HL-60/S4 treated with phorbol 12-myristate 13-acetate at 8.2 ng/mL for 4 days and 3 days (cell line): ENCODE results near the gene PACS2.
"Not testable (repeated sequence)": the region's sequence is repeated elsewhere in the genome, so short reads cannot be mapped to it uniquely, and the experiment has no call there.

Experiments used
- in situ Hi-C: fragments of 300-500 bp; cut with MboI; formaldehyde crosslinking; loops from 2 replicates; pipeline ENCODE4 v1.15.0; 2022; ENCODE audit warnings: low sequenced_read_pairs

Gene PACS2

GRCh38 chr14:105314287-105315200, at the start of gene PACS2:
Gene PACS2 (plus strand): TSS chr14:105314748. CDS start chr14:105314919, 171 bp downstream.
- in situ Hi-C loops: no loop called here

DNA sequence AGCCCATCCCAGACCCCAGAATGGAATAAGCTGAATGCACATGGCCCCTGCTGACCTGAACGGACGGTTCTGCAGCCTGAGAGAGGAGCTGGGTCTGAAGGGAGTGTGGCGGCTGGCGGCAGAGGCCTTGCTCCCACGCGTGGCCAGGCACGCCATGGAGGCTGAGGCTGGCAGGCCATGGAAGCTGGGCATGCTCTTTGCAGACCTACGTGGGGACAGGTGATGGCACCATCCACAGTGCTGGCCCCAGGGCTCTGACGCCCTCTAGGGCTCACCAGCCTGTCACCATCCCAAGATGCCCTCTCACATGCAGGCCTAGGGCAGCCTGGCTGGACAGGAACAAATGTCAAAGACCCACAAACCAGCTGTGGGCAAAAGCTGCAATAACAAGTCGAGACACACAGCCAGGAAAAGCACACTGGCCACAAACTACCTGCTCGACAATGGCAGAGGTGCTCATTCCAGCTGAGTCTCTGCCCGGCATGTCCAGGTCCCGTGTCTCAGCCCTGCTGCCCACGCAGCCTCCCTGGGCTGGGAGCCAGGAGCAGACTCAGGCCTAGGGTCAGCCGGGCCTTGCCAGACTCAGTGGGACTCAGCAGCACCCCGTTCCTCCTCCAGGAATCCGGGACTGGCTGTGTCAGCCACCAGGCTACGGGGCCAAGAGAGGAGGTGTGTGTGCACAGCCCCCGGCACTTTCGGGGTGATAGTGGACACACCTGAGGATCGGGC, 46.6 kb upstream of the PACS2 start:
- in situ Hi-C loops: no loop called here

DNA sequence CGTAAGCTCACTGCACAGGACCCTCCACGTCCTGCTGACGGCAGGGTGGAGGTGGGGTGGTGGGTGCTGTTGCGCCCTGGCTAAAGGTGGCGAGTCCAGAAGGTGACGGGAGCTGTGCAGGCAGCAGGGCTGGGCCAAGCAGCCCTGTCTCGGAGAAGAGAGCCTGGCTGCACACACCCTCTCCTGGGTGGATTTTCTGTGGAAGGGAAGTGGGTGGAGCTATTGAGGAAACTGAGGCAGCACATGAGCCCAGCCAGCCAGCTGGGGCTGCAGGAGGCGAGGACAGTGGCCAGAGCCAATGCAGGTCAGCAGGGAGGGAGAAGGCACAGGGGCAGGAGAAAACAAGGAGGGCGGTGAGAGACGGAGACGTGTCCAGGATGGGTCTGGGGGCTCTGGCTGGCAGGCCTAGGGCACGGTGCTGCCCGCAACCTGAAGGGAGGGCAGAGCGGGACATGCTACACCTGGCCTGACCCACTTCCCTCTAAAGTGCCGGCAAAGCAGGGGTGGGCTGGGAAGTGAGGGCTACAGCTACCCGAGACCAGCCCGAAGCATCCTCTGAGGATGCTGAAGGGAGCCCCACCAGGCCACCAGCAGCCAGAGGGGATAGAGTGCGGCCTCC, 45.7 kb upstream of the PACS2 start:
- in situ Hi-C loops: no loop called here

- in situ Hi-C loops: no loop called here
Measured at GRCh38 chr14:105269405-105269804, 45.1 kb upstream of the PACS2 start.

GRCh38 chr14:105271224-105271890, 43.2 kb upstream of the PACS2 start:
- in situ Hi-C loops: no loop called here

GRCh38 chr14:105272623-105273022, 41.9 kb upstream of the PACS2 start:
- in situ Hi-C loops: no loop called here

DNA sequence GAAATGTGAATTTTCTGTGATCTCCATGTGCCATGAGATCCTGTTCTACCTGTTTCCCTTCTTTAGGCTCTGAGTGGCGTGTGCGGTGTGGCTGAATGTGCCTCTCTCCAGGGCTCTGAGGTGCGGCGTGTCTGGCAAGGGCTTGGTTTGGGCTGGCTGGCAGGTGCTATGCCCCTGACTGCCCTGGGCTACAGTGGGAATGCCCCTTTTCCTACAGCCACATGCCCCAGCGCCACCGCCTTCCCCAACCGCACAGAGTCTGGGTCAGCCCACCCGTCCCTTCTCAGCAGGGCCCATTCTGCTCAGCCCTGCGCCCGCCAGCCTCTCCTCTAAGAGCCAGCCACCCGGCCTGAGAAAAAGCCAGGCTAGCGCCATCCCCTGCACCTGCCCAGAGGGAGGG, 41.5 kb upstream of the PACS2 start:
- in situ Hi-C loops: no loop called here

GRCh38 chr14:105274637-105275036, 39.9 kb upstream of the PACS2 start:
- in situ Hi-C loops: no loop called here

DNA sequence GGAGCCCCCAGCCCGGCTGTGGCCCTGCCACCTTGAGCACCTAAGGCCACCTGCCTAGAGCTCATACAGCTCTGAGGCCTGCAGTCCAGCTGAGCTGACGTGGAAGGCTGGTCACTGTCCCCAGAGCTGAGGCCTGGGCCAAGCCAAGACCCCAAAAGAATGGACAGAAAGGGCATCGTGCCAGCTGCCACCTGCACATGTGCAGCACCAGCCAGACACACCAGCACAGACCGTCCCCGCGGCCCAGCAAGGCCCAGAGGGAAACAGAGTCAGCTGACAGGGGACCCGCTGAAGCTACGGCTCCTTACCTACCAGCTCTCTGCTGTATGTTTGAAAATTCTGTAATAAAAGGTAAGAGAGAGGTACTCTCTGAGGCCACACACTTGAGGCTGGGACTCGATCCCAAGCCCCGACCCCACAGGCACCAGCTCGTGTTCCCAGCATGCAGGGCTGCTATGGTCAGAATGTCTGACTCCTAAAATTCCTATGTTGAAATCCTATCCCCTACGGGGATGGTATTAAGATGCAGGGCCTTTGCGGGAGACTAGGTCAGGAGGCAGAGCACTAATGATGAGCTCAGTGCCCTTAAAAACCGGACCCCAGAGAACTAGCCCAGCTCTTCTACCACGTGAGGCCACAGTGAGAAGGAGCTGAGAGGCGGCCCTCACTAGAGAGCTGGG, 39.1 kb upstream of the PACS2 start:
- in situ Hi-C loops: no loop called here

GRCh38 chr14:105277448-105277847, 37.1 kb upstream of the PACS2 start:
- in situ Hi-C loops: not testable (repeated sequence)

- in situ Hi-C loops: no loop called here
Measured at GRCh38 chr14:105279642-105280361, 34.7 kb upstream of the PACS2 start.

GRCh38 chr14:105280525-105280924, 34.0 kb upstream of the PACS2 start:
- in situ Hi-C loops: no loop called here

DNA sequence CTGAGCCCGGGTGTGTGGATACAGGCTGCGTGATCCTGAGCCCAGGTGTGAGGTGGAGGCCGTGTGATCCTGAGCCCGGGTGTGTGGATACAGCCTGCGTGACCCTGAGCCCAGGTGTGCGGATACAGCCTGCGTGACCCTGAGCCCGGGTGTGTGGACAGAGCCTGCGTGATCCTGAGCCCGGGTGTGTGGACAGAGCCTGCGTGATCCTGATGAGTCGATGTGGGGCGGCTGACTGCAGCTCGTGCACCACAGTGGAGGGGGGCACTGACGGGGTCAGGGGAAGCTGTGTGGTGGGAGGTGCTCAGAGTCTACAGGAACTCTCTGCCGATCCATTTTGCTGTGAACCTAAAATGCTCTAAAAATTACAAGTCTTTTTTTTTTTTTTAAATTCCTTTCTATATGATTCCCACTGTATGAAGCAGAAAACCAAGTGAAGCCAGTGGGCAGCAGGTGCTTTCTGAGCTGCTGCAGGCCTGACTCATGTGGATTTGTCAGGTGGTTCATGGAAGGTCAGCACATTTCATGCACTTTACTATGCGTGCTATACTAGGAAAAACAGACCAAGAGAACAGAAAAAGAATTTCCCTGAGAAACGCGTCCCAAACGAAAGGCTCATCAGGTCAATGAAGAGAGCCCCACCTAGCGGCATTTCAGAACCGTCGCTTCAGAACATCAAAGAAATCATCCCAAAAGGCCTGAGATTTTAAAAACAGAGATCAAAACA, 33.0 kb upstream of the PACS2 start:
- in situ Hi-C loops: no loop called here

DNA sequence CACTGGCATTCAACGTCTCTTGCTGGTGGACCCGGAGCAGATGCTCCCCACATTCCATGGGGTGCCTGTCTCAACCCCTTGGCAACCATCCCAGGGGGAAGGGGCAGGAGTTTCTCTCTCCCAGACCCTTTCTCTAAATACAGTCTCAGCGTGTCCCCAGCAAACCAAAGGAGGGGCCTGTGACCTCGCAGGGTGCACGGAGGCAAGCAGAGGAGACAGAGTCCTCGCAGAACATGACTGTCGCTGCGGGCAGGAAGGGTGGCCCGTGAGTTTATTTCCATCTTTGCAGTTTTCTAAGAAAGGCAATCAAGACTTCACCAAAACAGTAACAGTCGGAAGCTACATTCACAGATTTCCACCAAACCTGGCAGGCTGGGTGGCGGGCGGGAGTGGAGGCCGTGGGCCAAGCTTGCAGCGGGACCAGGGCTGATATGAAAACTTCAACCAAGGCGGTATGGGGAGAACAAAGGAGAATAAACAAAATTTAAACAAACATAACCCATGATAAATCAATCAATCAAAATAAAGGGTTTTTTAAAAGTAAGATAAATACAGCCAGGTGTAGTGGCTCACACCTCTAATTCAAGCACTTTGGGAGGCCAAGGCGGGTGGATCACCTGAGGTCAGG, 32.3 kb upstream of the PACS2 start:
- in situ Hi-C loops: no loop called here

DNA sequence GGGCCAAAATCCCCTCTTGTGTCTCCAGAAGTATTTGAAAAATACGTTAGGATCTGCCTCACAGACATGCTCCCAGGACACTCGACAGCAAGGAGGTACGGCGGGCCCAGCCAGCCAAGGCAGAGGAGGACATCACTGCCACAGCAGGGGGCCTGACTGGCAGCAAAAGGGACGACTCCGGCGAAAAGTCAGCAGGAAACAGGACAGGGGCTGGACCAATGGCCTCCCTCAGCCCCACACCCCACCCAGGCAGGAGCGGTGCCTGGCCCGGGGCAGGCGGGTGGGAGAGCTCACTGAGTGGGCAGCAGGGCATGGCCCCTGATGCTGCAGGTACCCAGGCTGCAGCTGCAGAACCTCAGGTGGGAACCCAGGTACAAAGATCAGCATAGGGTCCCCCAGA, 31.5 kb upstream of the PACS2 start:
- in situ Hi-C loops: no loop called here

DNA sequence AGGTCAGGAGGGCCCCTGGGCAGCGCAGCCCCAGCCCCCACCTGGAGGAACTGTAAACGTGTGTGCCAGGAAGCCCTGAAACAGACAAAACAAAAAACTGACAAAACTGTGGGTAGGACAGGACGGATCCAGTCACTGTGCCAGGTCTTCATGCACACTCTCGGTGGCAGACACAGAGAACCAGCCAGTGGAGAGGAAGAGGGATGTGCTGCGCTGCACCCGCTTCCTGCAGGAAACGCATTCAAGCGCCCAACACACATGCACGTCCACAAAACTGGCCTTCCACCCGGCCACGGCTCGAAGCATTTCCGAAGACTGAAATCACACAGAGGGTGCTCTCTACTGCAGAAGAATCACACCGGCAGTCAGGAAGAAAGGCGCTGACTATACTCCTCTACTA, 30.6 kb upstream of the PACS2 start:
- in situ Hi-C loops: no loop called here

GRCh38 chr14:105285174-105285573, 29.4 kb upstream of the PACS2 start:
- in situ Hi-C loops: no loop called here

- in situ Hi-C loops: no loop called here
Measured at GRCh38 chr14:105286759-105287144, 27.8 kb upstream of the PACS2 start.
